Superior temporal gyrus (tissue), 1 donor: ENCODE results near the gene MELK.

Experiments
- DNase-seq: peaks from one replicate; pipeline ENCODE4 v3.0.0-alpha.2; 2016; ENCODE audit errors: extremely low spot score

MELK gene

DNA sequence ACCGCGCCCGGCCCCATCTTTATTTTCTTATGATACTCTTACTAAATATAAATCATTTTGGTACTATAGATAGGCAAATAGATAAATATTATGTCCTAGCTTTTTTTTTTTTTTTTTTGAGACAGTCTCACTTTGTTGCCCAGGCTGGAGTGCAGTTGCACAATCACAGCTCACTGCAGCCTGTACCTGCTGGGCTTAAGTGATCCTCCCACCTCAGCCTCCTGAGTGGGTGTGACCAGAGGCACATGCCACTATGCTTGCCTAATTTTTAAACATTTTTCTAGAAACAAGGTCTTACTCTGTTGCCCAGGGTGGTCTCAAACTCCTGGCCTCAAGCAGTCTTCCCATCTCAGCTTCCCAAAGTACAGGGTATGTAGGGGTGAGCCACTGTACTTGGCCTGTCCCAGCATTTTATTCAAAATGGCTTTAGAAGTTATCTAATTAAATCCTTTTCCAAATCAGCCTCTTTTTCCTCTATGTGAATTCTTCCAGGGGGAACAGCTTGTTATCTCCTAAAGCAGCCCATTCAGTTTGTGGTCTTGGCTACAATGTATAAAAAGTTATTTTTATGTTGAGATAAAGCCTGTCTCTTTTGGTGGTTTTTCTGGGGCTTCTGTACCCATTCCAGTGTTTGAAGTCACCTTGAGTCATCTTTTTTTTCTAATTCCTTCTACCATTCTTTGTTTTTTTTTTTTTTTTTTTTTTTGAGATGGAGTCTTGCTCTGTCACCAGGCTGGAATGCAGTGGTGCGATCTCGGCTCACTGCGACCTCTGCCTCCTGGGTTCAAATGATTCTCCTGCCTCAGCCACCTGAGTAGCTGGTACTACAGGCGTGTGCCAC lies 12.1 kb downstream of the MELK start:
- DNase-seq, result no peak

- no peak for DNase-seq
Measured at GRCh38 chr9:36590231-36590630, 17.5 kb downstream of the MELK start.

DNA sequence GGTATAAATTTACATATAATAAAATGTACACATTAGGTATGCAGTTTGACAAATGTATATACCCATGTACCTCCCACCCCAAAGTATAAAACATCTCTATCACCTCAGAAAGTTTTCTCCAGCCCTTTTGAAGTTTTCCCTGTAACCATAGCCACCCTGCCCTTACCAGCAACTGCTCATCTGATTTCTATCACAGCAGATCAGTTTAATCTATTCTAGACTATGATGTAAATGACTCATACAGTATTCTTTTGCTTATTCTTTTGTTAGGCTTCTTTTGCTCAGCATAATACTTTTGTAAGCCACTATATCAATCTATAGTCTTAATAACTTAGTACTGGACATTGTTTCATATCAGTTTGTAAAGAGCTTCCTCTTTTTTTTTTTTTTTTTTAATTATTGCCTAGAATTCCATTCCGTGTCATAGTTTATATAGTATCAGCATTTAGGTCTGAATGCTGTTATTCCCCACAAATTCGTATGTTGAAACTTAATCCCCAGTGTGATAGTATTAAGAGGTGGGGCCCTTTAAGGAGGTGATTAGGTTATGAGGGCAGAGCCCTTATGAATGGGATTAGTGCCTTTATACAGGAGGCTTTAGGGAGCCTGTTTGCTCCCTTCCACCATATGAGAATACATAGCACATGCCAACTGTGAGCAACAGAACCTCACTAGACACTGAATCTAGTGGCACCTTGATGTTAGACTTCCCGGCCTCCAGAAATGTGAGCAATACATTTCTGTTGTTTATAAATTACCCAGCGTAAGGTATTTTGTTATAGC lies 20.3 kb downstream of the MELK start:
- no peak for DNase-seq

- no peak for DNase-seq
Measured at GRCh38 chr9:36594213-36594612, 21.5 kb downstream of the MELK start.

GRCh38 chr9:36597412-36598178 lies 24.9 kb downstream of the MELK start:
- peak; percentile 24 for DNase-seq

DNA sequence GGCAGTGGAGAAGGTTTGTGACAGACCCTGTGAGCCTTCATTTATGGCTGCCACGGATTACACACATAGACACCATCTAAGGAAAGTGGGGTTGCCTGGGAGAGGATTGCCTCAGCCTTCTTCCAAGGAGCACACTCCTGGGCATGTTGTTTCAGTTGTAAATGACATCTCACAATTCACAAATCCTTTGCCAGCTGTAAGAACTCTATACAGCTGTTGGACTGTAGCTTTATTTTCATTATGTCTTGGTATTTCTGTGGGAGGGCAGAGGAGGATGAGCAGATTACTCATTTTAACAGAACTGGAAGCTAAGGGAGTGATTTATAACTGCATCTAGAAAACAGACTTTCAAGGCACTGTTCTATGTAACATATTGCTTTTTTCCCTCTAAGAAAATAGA lies 25.6 kb downstream of the MELK start:
- no peak for DNase-seq

GRCh38 chr9:36603006-36603405 lies 30.3 kb downstream of the MELK start:
- DNase-seq, result no peak

- DNase-seq, result no peak
Measured at GRCh38 chr9:36609306-36609705, 36.6 kb downstream of the MELK start.

GRCh38 chr9:36622121-36622520 lies 49.4 kb downstream of the MELK start:
- DNase-seq, result no peak

GRCh38 chr9:36623280-36623679 lies 50.6 kb downstream of the MELK start:
- no peak for DNase-seq

- DNase-seq, result peak; percentile 50
Measured at GRCh38 chr9:36625006-36625615, 52.4 kb downstream of the MELK start.

DNA sequence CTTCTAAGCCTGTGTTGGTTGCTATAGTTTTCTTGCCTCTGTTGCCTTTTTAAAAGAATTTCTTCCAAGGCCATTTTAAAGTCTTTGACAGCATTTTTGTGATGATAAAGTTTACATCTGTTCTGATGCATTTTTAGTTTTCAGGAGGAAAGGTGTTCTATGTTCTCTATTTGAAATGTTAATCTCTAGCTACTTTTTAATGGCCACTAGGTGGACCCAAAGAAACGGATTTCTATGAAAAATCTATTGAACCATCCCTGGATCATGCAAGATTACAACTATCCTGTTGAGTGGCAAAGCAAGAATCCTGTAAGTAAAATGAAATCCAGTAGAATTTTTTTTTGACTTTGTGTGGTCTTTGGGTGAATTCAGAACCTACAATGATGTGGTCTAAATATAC lies 60.2 kb downstream of the MELK start:
- DNase-seq, result peak; percentile 82

- DNase-seq, result no peak
Measured at GRCh38 chr9:36637491-36638270, 65.0 kb downstream of the MELK start.

DNA sequence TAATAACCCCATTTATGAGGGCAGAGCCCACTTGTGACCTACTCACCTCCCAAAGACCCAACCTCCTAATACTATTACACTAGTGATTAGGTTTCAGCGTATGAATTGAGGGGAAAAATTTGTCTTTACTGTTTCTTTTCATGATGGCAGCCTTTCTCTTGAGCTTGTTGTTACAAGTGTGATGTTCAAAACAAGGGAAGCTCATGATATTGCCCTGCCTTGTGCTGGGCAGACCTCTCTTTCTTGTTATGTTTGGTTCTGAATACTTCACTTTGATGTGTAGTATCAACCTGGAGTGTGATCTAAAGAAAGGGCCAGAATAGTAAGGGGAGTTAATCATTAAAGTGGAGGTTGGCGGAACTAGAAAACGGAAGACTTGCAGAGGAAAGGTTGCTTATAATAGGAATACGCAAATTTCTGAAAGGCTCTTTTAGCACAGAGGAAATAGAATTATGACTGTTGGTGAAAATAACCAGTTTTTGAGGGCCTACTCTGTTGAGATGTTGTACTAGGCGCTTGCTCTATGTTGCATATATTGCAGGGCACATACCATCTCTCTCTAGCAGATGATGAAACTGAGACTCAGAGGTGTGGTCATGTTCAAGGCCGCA lies 68.2 kb downstream of the MELK start:
- no peak for DNase-seq

DNA sequence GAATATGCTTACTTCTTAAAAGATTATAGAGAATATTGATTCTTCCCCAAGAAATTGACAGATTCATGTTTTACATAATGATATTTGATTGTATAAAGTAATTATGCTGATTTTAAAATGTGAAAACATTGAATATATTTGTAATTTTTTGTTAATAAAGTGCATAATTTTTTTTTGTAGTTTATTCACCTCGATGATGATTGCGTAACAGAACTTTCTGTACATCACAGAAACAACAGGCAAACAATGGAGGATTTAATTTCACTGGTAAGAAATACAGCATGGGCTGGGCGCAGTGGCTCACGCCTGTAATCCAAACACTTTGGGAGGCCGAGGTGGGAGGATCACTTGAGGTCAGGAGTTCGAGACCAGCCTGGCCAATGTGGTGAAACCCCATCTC lies 70.1 kb downstream of the MELK start:
- DNase-seq, result no peak

DNA sequence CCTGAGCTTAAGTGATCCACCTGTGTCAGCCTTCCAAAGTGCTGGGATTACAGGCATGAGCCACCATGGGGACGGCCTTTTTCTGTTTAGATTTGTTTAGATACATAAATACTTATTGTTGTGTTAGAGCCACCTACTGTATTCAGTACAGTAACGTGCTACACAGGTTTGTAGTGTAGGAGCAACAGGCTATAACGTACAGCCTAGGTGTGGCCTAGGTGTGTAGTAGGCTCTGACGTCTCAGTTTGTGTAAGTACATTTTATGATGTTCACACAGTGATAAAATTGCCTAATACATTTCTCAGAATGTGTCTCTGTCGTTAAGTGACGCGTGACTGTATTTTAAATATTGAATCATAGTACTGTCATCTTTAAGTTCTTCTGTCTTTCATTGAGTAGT lies 84.1 kb downstream of the MELK start:
- DNase-seq, result no peak

- no peak for DNase-seq
Measured at GRCh38 chr9:36659500-36659899, 86.8 kb downstream of the MELK start.

DNA sequence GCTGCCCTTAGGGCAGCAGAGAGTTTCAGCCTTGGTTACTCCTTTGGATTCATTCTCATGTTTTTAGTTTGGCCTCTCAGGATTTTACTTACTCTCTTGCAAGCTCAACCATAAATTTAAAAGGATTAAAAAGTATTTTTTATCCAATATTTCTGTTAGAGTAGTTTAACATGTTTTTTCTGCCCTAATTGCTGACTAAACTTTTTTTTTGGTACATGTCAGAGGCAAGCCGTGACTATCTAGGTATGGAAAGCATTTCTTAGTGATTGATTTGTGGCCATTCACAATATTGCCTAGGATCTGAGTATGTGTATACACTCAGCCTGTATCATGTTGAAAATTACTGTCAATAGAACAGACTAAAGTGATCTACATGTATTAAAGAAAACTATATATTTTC lies 92.1 kb downstream of the MELK start:
- no peak for DNase-seq

DNA sequence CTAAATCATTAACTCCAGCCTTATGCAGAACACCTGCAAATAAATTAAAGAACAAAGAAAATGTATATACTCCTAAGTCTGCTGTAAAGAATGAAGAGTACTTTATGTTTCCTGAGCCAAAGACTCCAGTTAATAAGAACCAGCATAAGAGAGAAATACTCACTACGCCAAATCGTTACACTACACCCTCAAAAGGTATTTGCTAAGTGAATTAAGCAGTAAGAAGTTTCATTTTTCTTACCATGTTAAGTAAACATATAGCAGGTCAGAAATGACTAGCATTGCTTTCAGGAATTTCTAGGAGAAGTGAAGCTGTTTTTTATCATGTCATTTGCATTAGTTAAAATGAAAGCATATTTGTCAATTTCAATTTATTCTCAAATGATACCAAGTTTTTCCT lies 92.7 kb downstream of the MELK start:
- no peak for DNase-seq

GRCh38 chr9:36665921-36666431 lies 93.3 kb downstream of the MELK start:
- no peak for DNase-seq

- DNase-seq, result no peak
Measured at GRCh38 chr9:36671561-36671960, 98.9 kb downstream of the MELK start.
